ENCODE measurements around the gene TANC1. TPM values are rescaled to one million over a fixed set of nuclear protein-coding genes. Genes with fewer than 3 reads are reported as not detected.
A peak's percentile ranks its signal among the peaks of the same experiment; 100 is the strongest.

TANC1 gene
- total RNA-seq, 8 experiments from 2014 or later = 2.8 to 47.3 (median 6.9) TPM

- in situ Hi-C loops (cut with MboI; ENCODE audit: low pct_unique_long_range_greater_than_20kb in 2 of 9, low sequenced_read_pairs in 9 of 9, unreplicated experiment in 9 of 9) = no loop called here
- Histone ChIP-seq H3K4me1 (replicated peaks in 1 of 2) (no peaks in the 10 kb centered on the region), H3K27ac (no peak overlapping the region), H3K4me3 (no peak overlapping the region)
- 0 to 100% (median 48%) methylated on average over 1 to 5 of the region's 6 CpGs; no CpG with 5 or more reads in 4 of the 10 experiments for WGBS, 10 experiments
- peak in 2 of 8 experiments; percentile 33 to 79 for ATAC-seq (replicated peaks in 6 of 8)
Measured at GRCh38 chr2:159187106-159187505, 218.7 kb downstream of the TANC1 start.

GRCh38 chr2:159188449-159188848 lies 220.0 kb downstream of the TANC1 start:
- WGBS, 10 experiments = 50 to 100% (median 87%) methylated on average over 1 to 4 of the region's 4 CpGs; no CpG with 5 or more reads in 2 of the 10 experiments

DNA sequence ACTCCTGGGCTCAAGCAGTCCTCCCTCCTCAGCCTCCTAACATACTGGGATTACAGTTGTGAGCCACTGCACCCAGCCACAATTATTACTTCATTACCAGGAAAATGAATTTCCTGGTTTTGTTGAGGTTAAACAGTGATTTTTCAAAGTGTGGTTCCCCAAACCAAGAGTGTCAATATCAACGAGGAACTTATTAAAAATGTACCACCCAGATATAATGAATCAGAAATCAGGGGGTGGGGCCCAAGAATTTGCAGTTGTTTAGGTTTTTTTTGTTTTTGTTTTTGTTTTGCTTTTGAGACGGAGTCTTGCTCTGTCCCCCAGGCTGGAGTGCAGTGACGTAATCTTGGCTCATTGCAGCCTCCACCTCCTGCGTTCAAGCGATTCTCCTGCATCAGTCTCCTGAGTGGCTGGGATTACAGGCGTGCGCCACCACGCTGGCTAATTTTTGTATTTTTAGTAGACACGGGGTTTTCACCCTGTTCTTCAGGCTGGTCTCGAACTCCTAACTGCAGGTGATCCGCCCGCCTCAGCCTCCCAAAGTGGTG lies 224.0 kb downstream of the TANC1 start:
- no peak overlapping the region for H3K27ac ChIP-seq
- no peak overlapping the region for H3K4me3 ChIP-seq
- H3K4me1 ChIP-seq (replicated peaks in 1 of 2) = peaks cover 0 to 3% of the 10 kb centered on the region in 2 donors
- in situ Hi-C loops (cut with MboI; ENCODE audit: low pct_unique_long_range_greater_than_20kb in 2 of 9, low sequenced_read_pairs in 9 of 9, unreplicated experiment in 9 of 9) = no loop called here
- no peak for ATAC-seq (replicated peaks in 6 of 8)
- WGBS, 10 experiments = 87 to 100% (median 96%) methylated on average over 2 to 12 of the region's 12 CpGs

More at GRCh38 chr2:159188449-159188848, 220.0 kb downstream of the TANC1 start:
- ATAC-seq (replicated peaks in 6 of 8) = no peak
- Histone ChIP-seq H3K4me1 (replicated peaks in 1 of 2) (no peaks in the 10 kb centered on the region), H3K27ac (no peak overlapping the region), H3K4me3 (no peak overlapping the region)
- in situ Hi-C loops (cut with MboI; ENCODE audit: low pct_unique_long_range_greater_than_20kb in 2 of 9, low sequenced_read_pairs in 9 of 9, unreplicated experiment in 9 of 9) = no loop called here

DNA sequence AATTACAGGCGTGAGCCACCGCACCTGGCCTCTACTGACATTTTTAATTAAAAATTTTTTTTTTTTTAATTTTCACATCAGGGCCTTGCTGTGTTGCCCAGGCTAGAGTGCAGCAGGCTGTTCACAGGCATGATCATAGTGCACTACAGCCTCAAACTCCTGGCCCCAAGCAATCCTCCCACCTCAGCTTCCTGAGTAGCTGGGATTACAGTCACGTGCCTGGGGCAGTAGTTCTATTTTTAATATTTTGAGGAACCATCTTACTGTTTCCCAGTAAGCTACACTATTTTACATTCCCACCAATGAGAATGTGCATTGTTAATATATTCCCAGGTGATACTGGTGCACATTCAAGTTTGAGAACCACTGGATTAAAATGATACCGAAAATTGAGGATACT lies 225.4 kb downstream of the TANC1 start:
- no peak overlapping the region for H3K4me3 ChIP-seq
- in situ Hi-C loops (cut with MboI; ENCODE audit: low pct_unique_long_range_greater_than_20kb in 2 of 9, low sequenced_read_pairs in 9 of 9, unreplicated experiment in 9 of 9) = no loop called here
- ATAC-seq (replicated peaks in 6 of 8) = no peak
- H3K27ac ChIP-seq = no peak overlapping the region
- 83 to 100% (median 98%) methylated on average over 1 to 2 of the region's 4 CpGs; no CpG with 5 or more reads in 2 of the 10 experiments for WGBS, 10 experiments
- peaks cover 0 to 6% of the 10 kb centered on the region in 2 donors for H3K4me1 ChIP-seq (replicated peaks in 1 of 2)

GRCh38 chr2:159194241-159194640 lies 225.8 kb downstream of the TANC1 start:
- no peak for ATAC-seq (replicated peaks in 6 of 8)
- Histone ChIP-seq H3K4me3 (no peak overlapping the region), H3K4me1 (replicated peaks in 1 of 2) (peaks cover 0 to 6% of the 10 kb centered on the region in 2 donors), H3K27ac (no peak overlapping the region)
- 89 to 100% (median 94%) methylated on average over 1 to 10 of the region's 10 CpGs; no CpG with 5 or more reads in 2 of the 10 experiments for WGBS, 10 experiments
- in situ Hi-C loops (cut with MboI; ENCODE audit: low pct_unique_long_range_greater_than_20kb in 2 of 9, low sequenced_read_pairs in 9 of 9, unreplicated experiment in 9 of 9) = no loop called here

GRCh38 chr2:159195697-159196096 lies 227.3 kb downstream of the TANC1 start:
- 94 to 100% (median 100%) methylated on average over 1 to 6 of the region's 6 CpGs; no CpG with 5 or more reads in 3 of the 10 experiments for WGBS, 10 experiments
- Histone ChIP-seq H3K4me3 (no peak overlapping the region), H3K27ac (no peak overlapping the region), H3K4me1 (replicated peaks in 1 of 2) (peaks cover 0 to 6% of the 10 kb centered on the region in 2 donors)
- in situ Hi-C loops (cut with MboI; ENCODE audit: low pct_unique_long_range_greater_than_20kb in 2 of 9, low sequenced_read_pairs in 9 of 9, unreplicated experiment in 9 of 9) = no loop called here
- ATAC-seq (replicated peaks in 6 of 8) = no peak

- Histone ChIP-seq H3K27ac (no peak overlapping the region), H3K4me3 (no peak overlapping the region), H3K4me1 (replicated peaks in 1 of 2) (peaks cover 6% of the 10 kb centered on the region in 2 donors)
- ATAC-seq (replicated peaks in 6 of 8) = no peak
- 93 to 100% (median 100%) methylated on average over 1 to 4 of the region's 14 CpGs; no CpG with 5 or more reads in 5 of the 10 experiments for WGBS, 10 experiments
- in situ Hi-C loops (cut with MboI; ENCODE audit: low pct_unique_long_range_greater_than_20kb in 2 of 9, low sequenced_read_pairs in 9 of 9, unreplicated experiment in 9 of 9) = no loop called here
Measured at GRCh38 chr2:159196393-159196925, 228.0 kb downstream of the TANC1 start.

DNA sequence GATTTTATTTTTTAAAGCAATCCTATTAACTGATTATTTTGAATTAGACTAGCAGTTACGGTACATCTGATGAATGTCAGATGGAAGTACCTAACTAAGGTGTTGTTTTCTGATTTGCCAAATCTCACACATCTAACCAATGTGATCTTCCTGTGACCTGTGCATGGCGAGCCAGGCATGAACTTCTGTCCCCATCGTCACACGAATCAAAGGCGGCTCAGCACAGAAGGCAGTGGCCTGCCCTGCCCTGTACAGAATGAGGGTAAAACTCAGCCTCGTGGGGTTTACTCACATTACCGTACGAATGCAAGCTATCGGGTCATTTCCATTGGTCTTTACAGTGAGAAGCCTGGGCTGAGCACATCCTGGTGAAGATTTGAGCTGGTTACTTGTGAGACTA lies 230.8 kb downstream of the TANC1 start:
- in situ Hi-C loops (cut with MboI; ENCODE audit: low pct_unique_long_range_greater_than_20kb in 2 of 9, low sequenced_read_pairs in 9 of 9, unreplicated experiment in 9 of 9) = no loop called here
- ATAC-seq (replicated peaks in 6 of 8) = no peak

DNA sequence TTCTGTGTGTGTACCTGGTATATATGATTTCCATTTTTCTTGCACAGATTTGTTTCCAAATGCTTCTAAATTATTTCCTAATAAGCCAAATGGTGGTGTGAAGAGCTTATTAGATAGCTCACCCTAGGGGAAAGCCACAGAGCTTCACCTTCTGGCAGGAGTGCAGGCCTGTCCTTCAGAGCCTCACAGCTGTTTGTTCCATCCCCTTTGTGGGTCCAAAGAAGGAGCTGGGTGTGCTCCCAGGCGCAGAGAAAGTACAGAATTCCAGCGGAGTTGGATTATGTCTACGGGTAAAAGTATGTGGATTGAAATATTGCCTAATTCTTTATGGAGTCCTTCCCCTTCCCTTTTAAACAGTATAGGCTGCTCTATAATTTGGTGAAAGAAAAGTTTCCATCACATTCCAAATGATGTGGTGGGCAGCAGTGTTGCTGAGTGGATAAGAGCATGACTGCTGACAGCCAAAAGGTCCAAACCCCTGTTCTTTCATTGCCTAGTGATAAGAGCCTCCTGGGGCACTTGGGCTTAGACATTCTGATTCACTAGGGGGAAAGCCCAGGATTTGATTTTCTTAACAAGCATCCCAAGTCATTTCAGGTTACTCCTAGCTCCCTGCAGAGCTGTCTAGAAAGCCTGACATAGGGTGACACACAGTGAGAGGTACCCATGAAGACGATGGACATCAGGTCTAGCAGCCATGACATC lies 231.5 kb downstream of the TANC1 start:
- in situ Hi-C loops (cut with MboI; ENCODE audit: low pct_unique_long_range_greater_than_20kb in 2 of 9, low sequenced_read_pairs in 9 of 9, unreplicated experiment in 9 of 9) = no loop called here
- no peak overlapping the region for H3K27ac ChIP-seq
- H3K4me3 ChIP-seq = no peak overlapping the region
- ATAC-seq (replicated peaks in 6 of 8) = no peak
- WGBS, 10 experiments = 63 to 100% (median 89%) methylated on average over 1 to 3 of the region's 4 CpGs; no CpG with 5 or more reads in 2 of the 10 experiments
- peaks cover 6% of the 10 kb centered on the region in 2 donors for H3K4me1 ChIP-seq (replicated peaks in 1 of 2)

More for the DNA sequence above, 230.8 kb downstream of the TANC1 start:
- no peak overlapping the region for H3K4me3 ChIP-seq
- WGBS, 10 experiments = 78 to 100% (median 93%) methylated on average over 1 to 4 of the region's 9 CpGs; no CpG with 5 or more reads in 4 of the 10 experiments
- H3K27ac ChIP-seq = no peak overlapping the region
- H3K4me1 ChIP-seq (replicated peaks in 1 of 2) = peaks cover 6% of the 10 kb centered on the region in 2 donors

GRCh38 chr2:159200498-159200897 lies 232.1 kb downstream of the TANC1 start:
- H3K4me3 ChIP-seq = no peak overlapping the region
- no peak overlapping the region for H3K27ac ChIP-seq
- peaks cover 6% of the 10 kb centered on the region in 2 donors for H3K4me1 ChIP-seq (replicated peaks in 1 of 2)
- in situ Hi-C loops (cut with MboI; ENCODE audit: low pct_unique_long_range_greater_than_20kb in 2 of 9, low sequenced_read_pairs in 9 of 9, unreplicated experiment in 9 of 9) = no loop called here
- 55 to 100% (median 100%) methylated on average over 1 of the region's 1 CpG; no CpG with 5 or more reads in 5 of the 10 experiments for WGBS, 10 experiments
- ATAC-seq (replicated peaks in 6 of 8) = no peak

DNA sequence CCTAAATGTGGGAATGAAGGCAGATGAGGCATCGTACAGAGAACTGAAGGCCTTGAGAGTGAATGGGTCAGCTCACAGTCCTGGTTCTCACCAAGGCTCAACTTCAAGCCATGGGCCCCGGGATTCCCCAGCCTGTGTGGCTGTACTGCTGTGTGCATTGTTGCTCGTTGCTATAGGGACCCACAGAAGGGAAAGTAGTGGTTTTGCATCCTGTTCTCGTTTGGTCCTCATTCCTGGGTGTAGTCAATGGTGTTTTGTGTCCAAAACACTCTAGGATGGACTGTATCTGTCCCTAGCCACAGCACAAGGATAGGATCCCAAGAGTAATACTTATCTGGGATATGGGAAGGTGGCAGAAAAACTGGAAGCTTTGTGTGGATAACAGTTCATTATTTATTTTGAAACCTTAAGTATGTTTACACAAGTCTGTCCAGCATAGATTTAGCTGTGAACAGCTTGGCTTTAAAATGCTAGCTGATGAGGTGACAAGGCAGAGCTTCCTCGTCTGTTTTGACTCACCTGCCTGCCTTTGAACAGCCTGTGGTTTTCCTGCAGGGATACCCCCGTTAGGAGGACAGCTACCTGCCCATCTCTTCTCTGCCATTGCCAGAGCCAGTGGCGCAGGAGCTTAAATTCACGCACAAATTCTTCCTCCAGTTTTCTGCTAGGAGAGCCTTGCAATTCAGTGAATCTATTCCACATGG lies 233.1 kb downstream of the TANC1 start:
- H3K4me1 ChIP-seq (replicated peaks in 1 of 2) = peaks cover 6% of the 10 kb centered on the region in 2 donors

DNA sequence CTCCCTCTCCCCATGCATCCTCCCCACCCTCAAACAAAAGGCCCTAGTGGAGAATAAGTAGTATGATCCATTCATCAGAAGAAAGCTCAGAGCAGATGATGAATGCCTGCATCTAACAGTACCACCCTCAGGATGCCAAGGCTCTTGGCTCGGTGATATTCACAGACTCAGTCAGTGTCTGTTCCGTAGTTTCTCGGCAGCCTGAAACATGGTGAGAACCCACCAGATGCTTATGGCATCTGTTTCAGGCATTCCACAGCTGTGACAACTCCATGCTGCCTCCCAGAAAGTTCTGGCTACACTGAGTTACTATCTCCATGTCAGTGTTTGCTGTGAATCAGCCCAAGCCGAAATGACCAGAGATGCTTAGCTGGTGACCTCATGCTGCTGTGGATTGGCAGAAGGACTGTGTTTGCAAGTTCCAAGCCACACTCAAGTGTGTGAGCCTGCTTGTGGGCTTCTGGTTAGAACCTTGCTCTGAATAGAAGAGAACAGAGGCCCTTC lies 234.2 kb downstream of the TANC1 start:
- no peak overlapping the region for H3K27ac ChIP-seq
- in situ Hi-C loops (cut with MboI; ENCODE audit: low pct_unique_long_range_greater_than_20kb in 2 of 9, low sequenced_read_pairs in 9 of 9, unreplicated experiment in 9 of 9) = no loop called here

More for the DNA sequence above, 233.1 kb downstream of the TANC1 start:
- 37 to 100% (median 71%) methylated on average over 1 to 5 of the region's 8 CpGs; no CpG with 5 or more reads in 2 of the 10 experiments for WGBS, 10 experiments
- in situ Hi-C loops (cut with MboI; ENCODE audit: low pct_unique_long_range_greater_than_20kb in 2 of 9, low sequenced_read_pairs in 9 of 9, unreplicated experiment in 9 of 9) = no loop called here
- ATAC-seq (replicated peaks in 6 of 8) = peak in 5 of 8 experiments; percentile 50 to 93 (median 63)
- Histone ChIP-seq H3K4me3 (no peak overlapping the region), H3K27ac (no peak overlapping the region)

More for the DNA sequence above, 234.2 kb downstream of the TANC1 start:
- Histone ChIP-seq H3K4me3 (no peak overlapping the region), H3K4me1 (replicated peaks in 1 of 2) (peaks cover 2 to 6% of the 10 kb centered on the region in 2 donors)
- ATAC-seq (replicated peaks in 6 of 8) = peak in 5 of 8 experiments; percentile 36 to 97 (median 62)
- 14 to 100% (median 91%) methylated on average over 1 to 4 of the region's 4 CpGs; no CpG with 5 or more reads in 5 of the 10 experiments for WGBS, 10 experiments
